Activated T-cell treated with anti-CD3 and anti-CD28 coated beads, Interleukin-2, amount 50 U/mL, for 48 hours (primary cell): Measurements from ENCODE around the gene GABBR2.

Experiments
- DNase-seq, 2 experiments: peaks; one replicate each; pipeline ENCODE4 v3.0.0-alpha.2; 2020

The GABBR2 gene

GRCh38 chr9:98427491-98427890 lies 281.2 kb downstream of the GABBR2 start:
- no peak for DNase-seq

- no peak for DNase-seq
Observed at GRCh38 chr9:98425079-98425478, 283.7 kb downstream of the GABBR2 start.

GRCh38 chr9:98419260-98419603 lies 289.5 kb downstream of the GABBR2 start:
- DNase-seq = no peak

- DNase-seq = no peak
Observed at GRCh38 chr9:98418578-98419259, 290.0 kb downstream of the GABBR2 start.

- no peak for DNase-seq
Observed at GRCh38 chr9:98416294-98417248, 292.2 kb downstream of the GABBR2 start.

GRCh38 chr9:98415782-98416181 lies 293.0 kb downstream of the GABBR2 start:
- DNase-seq = no peak

GRCh38 chr9:98413084-98413483 lies 295.7 kb downstream of the GABBR2 start:
- DNase-seq = no peak

- DNase-seq = no peak
Observed at GRCh38 chr9:98412101-98412842, 296.5 kb downstream of the GABBR2 start.

- DNase-seq = no peak
Observed at GRCh38 chr9:98410185-98410697, 298.5 kb downstream of the GABBR2 start.

- no peak for DNase-seq
Observed at GRCh38 chr9:98409719-98410118, 299.0 kb downstream of the GABBR2 start.

- no peak for DNase-seq
Observed at GRCh38 chr9:98406469-98406868, 302.3 kb downstream of the GABBR2 start.

GRCh38 chr9:98404237-98404636 lies 304.5 kb downstream of the GABBR2 start:
- no peak for DNase-seq

GRCh38 chr9:98403715-98404114 lies 305.0 kb downstream of the GABBR2 start:
- DNase-seq = no peak

GRCh38 chr9:98402019-98402840 lies 306.5 kb downstream of the GABBR2 start:
- DNase-seq = no peak

GRCh38 chr9:98401140-98402018 lies 307.4 kb downstream of the GABBR2 start:
- DNase-seq = no peak

GRCh38 chr9:98399950-98400683 lies 308.6 kb downstream of the GABBR2 start:
- no peak for DNase-seq

- no peak for DNase-seq
Observed at GRCh38 chr9:98396656-98397055, 312.1 kb downstream of the GABBR2 start.

- DNase-seq = no peak
Observed at GRCh38 chr9:98396236-98396635, 312.5 kb downstream of the GABBR2 start.

GRCh38 chr9:98391867-98392266 lies 316.9 kb downstream of the GABBR2 start:
- no peak for DNase-seq

GRCh38 chr9:98391406-98391805 lies 317.3 kb downstream of the GABBR2 start:
- DNase-seq = no peak

- no peak for DNase-seq
Observed at GRCh38 chr9:98385751-98386150, 323.0 kb downstream of the GABBR2 start.
